GM12872 (cell line): Measurements from ENCODE around the gene CEP57.

Experiments used
- TF ChIP-seq, protein P1 (sequence below): IDR thresholded peaks from 3 replicates; pipeline ENCODE4 v1.5.1; 2011; ENCODE audit warnings: low read depth, mild to moderate bottlenecking, low read length, moderate library complexity; ENCODE audit not compliant: insufficient read depth

CEP57 gene

DNA sequence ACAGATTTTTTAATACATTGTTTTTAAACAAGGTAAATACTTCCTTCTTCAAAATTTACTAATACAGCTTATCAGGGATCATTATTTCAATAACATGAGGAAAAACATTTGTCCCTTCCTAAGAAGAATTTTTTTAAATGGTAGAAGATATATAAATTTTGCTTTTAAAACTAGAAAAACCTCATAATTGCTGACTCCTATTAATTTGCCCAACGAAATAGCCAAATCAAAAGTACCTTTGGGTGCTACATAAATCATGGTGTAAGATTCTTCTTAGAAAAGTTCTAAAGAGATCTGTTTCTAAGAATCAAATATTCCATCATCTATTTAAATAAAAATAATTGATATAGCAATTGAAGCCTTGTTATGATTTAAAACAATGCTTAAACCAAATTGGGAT lies 54.9 kb downstream of the CEP57 start:
- TF ChIP-seq, protein P1, sequence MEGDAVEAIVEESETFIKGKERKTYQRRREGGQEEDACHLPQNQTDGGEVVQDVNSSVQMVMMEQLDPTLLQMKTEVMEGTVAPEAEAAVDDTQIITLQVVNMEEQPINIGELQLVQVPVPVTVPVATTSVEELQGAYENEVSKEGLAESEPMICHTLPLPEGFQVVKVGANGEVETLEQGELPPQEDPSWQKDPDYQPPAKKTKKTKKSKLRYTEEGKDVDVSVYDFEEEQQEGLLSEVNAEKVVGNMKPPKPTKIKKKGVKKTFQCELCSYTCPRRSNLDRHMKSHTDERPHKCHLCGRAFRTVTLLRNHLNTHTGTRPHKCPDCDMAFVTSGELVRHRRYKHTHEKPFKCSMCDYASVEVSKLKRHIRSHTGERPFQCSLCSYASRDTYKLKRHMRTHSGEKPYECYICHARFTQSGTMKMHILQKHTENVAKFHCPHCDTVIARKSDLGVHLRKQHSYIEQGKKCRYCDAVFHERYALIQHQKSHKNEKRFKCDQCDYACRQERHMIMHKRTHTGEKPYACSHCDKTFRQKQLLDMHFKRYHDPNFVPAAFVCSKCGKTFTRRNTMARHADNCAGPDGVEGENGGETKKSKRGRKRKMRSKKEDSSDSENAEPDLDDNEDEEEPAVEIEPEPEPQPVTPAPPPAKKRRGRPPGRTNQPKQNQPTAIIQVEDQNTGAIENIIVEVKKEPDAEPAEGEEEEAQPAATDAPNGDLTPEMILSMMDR = no peak

DNA sequence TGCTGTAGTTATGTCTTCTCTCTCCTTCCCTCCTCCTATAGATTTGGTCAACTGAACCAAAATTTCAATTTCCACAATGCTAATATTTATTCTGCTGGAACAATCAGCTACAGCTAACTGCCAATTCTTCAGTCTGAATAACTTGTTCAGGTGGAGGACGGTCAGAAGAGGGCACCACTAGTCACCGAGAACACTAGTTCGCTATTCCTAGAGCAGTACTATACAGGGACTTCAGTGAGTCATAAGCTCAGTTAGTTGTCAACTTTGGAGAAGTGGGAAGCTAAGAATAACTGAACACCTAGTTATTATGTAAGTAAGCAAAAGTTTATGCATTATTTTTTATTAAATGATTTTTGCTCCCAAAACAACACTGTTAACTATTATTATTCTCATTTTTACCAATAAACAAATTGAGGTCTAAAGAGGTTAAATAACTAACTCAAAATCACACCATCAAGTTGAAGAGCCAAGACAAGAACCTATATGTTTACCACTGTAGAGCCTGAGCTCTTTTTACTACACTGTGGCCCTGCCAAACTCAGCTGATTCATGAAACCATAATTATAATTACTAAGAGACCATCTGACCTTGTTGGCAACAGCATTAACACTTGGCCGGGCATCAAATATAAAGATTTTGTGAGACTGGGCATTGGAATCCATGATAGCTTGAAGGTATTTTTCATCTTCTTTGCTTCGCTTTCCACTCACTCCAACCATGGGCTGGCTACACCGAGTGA lies 59.0 kb downstream of the CEP57 start:
- TF ChIP-seq, protein P1 = peak; percentile 43; the same call in 1 of the 3 replicates

DNA sequence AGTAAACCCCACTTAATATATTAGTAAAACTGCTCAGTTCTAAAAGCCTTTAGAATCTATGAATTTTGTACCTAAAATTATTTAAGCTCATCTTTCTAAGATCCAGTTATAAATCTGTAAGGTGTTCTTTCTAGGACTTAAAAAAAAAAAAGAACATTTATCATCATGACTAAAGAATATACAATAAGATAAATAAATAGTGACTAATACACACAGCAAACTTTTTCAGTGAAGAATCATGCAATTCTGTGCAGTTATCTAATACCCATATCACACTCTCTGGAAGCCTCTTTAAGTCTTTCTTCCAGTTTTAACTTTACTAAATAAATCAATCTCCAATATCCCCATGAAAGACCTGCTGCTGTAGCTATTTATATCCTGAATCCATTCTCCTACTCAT lies 59.8 kb downstream of the CEP57 start:
- TF ChIP-seq, protein P1 = no peak

DNA sequence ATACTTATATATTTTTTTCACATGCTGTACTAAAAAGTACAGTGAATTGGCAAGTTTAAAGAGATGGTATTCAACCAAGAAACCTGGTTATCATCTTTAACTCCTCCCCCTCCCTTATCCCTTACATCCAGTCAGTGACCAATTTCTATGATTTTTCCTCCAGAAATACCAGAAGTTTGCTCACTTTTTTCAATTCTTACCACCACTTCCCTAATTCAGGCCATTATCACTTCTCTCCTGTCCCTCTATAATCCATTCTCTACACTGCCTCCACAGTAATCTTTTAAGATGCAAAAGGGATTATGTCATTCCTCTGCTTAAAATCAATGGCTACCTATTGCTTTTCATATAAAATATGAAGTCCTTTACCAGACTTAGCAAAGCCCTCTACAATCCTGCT lies 62.8 kb downstream of the CEP57 start:
- TF ChIP-seq, protein P1 = no peak

DNA sequence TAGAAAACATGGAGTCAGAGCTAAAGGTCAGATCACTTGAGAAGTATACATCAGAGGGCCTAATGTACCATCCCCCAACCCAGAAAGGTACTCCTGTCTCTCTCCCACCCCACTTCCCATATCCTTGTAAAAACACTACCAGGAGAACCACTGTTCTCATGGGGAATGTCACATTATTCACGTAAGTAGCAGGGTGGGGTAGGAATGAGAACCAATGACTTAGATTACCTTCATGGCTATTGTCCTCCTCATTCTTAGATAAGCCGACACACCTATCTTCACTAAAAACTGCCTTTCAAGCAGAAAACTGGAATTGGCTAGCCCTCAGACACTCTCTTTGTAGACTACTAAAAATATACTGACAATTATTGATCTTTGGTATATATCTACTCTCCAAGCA lies 63.6 kb downstream of the CEP57 start:
- TF ChIP-seq, protein P1 = no peak

DNA sequence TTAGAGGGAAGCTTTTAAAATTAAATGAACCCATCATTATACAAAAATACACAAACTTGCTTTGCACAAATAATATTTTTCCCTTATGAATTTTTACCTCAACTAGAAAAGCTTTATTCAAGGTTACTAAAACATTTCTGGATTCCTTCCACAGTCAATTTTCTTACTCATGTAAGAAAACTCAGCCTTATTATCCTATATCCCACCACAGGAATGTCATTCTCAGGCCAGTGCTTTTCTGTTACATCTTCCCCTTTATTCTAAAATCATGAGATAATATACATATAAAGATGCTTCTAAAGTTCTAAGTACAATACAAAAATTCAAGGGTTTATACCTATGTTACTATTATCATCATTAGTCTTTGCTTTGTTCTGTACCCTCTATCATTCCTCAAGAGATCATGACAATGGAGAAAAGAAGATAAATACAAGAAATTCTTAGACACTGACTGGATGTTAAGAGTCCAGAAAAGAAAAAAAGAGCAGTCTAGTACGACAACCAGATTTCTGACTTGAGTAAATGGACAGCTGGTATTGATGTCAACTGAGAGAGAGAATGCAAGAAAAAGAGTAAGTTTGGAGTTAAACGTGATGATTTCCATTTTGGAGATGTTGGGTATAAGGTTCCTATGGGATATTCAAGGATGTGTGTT lies 73.3 kb downstream of the CEP57 start:
- TF ChIP-seq, protein P1 = no peak

DNA sequence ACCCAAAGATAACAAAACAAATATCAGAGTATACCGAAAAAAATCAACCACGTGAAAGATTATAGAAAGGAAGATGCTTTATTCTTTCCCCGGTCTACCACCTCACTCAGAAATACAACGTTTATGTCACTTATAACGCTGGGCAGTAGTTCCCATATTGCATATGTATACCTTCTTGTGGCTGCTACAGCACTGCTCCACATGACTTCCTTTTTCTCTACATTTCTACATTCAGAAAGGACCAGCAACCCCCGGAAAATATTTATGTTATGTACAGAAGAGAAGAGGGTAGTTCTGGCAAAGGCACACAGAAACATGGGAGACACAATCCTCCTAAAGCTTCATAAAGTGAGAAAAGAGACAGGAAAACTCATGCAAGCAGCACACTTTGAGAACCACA lies 76.8 kb downstream of the CEP57 start:
- TF ChIP-seq, protein P1 = no peak
